Adipocyte (in vitro differentiated cells): ENCODE data around the gene CTNNA1.

Experiments used
- DNase-seq: peaks from one replicate; pipeline ENCODE4 v3.0.0-alpha.2; 2015; ENCODE audit warnings: low read depth
- H3K27me3 ChIP-seq: replicated peaks from 2 replicates; pipeline ENCODE4 v1.7.0; 2013; ENCODE audit warnings: mild to moderate bottlenecking, low read length, moderate library complexity; ENCODE audit not compliant: control insufficient read depth, insufficient read depth
- H3K36me3 ChIP-seq: 2 replicates; pipeline ENCODE4 v1.7.0; 2013; ENCODE audit warnings: low read length, mild to moderate bottlenecking, moderate library complexity; ENCODE audit not compliant: control insufficient read depth, insufficient read depth, severe bottlenecking
- H3K4me1 ChIP-seq: 2 replicates; pipeline ENCODE4 v1.7.0; 2013; ENCODE audit warnings: mild to moderate bottlenecking, low read length, moderate library complexity; ENCODE audit not compliant: control insufficient read depth, insufficient read depth
- H3K4me3 ChIP-seq: 2 replicates; pipeline ENCODE4 v1.7.0; 2013; ENCODE audit warnings: mild to moderate bottlenecking, low read length, moderate library complexity
- H3K9ac ChIP-seq: 2 replicates; pipeline ENCODE4 v1.7.0; 2013; ENCODE audit warnings: mild to moderate bottlenecking, low read length, moderate library complexity
- H3K9me3 ChIP-seq: 2 replicates; pipeline ENCODE4 v1.7.0; 2013; ENCODE audit warnings: mild to moderate bottlenecking, low read length, moderate library complexity; ENCODE audit not compliant: control insufficient read depth

The CTNNA1 gene

GRCh38 chr5:138867011-138867410 is 113.8 kb downstream of the CTNNA1 start:
- no peak overlapping the region for H3K9ac ChIP-seq

GRCh38 chr5:138869038-138869437 is 115.8 kb downstream of the CTNNA1 start:
- DNase-seq = no peak
- Histone ChIP-seq H3K4me1 (peaks cover 10% of the 10 kb centered on the region), H3K9me3 (no peaks in the 10 kb centered on the region), H3K9ac (no peak overlapping the region), H3K4me3 (no peak overlapping the region), H3K27me3 (no peaks in the 10 kb centered on the region), H3K36me3 (peaks cover 2% of the 10 kb centered on the region)

More at GRCh38 chr5:138867011-138867410, 113.8 kb downstream of the CTNNA1 start:
- peaks cover 10% of the 10 kb centered on the region for H3K4me1 ChIP-seq
- H3K27me3 ChIP-seq = no peaks in the 10 kb centered on the region
- no peak overlapping the region for H3K4me3 ChIP-seq
- peaks cover 7% of the 10 kb centered on the region for H3K9me3 ChIP-seq
- peaks cover 8% of the 10 kb centered on the region for H3K36me3 ChIP-seq
- no peak for DNase-seq

GRCh38 chr5:138869763-138870500 is 116.7 kb downstream of the CTNNA1 start:
- Histone ChIP-seq H3K9ac (no peak overlapping the region), H3K4me3 (no peak overlapping the region), H3K36me3 (peaks cover 2% of the 10 kb centered on the region), H3K4me1 (peaks cover 10% of the 10 kb centered on the region), H3K27me3 (no peaks in the 10 kb centered on the region), H3K9me3 (no peaks in the 10 kb centered on the region)
- DNase-seq = peak; percentile 20

- peak; percentile 22 for DNase-seq
- no peak overlapping the region for H3K9ac ChIP-seq
- no peaks in the 10 kb centered on the region for H3K27me3 ChIP-seq
- no peak overlapping the region for H3K4me3 ChIP-seq
- H3K36me3 ChIP-seq = peaks cover 2% of the 10 kb centered on the region
- H3K9me3 ChIP-seq = no peaks in the 10 kb centered on the region
- H3K4me1 ChIP-seq = peaks cover 10% of the 10 kb centered on the region
Observed at GRCh38 chr5:138870611-138871010, 117.4 kb downstream of the CTNNA1 start.

GRCh38 chr5:138872841-138873465 is 119.7 kb downstream of the CTNNA1 start:
- no peak overlapping the region for H3K4me3 ChIP-seq
- DNase-seq = no peak
- no peaks in the 10 kb centered on the region for H3K9me3 ChIP-seq
- no peaks in the 10 kb centered on the region for H3K4me1 ChIP-seq
- no peak overlapping the region for H3K9ac ChIP-seq
- peaks cover 2% of the 10 kb centered on the region for H3K36me3 ChIP-seq
- H3K27me3 ChIP-seq = no peaks in the 10 kb centered on the region

- Histone ChIP-seq H3K9ac (no peak overlapping the region), H3K4me1 (no peaks in the 10 kb centered on the region), H3K36me3 (peaks cover 2% of the 10 kb centered on the region), H3K9me3 (no peaks in the 10 kb centered on the region), H3K4me3 (no peak overlapping the region), H3K27me3 (no peaks in the 10 kb centered on the region)
- no peak for DNase-seq
Observed at GRCh38 chr5:138873466-138874221, 120.4 kb downstream of the CTNNA1 start.

- no peak overlapping the region for H3K4me3 ChIP-seq
- DNase-seq = peak; percentile 19
- no peaks in the 10 kb centered on the region for H3K27me3 ChIP-seq
- no peaks in the 10 kb centered on the region for H3K4me1 ChIP-seq
- H3K9me3 ChIP-seq = no peaks in the 10 kb centered on the region
- H3K9ac ChIP-seq = no peak overlapping the region
- peaks cover 2% of the 10 kb centered on the region for H3K36me3 ChIP-seq
Observed at GRCh38 chr5:138874241-138874640, 121.0 kb downstream of the CTNNA1 start.

- no peaks in the 10 kb centered on the region for H3K9me3 ChIP-seq
- H3K9ac ChIP-seq = no peak within 1 kb of the TSS
- DNase-seq = peak; percentile 89
- no peaks in the 10 kb centered on the region for H3K4me1 ChIP-seq
- peaks cover 2% of the 10 kb centered on the region for H3K36me3 ChIP-seq
- no peaks in the 10 kb centered on the region for H3K27me3 ChIP-seq
- H3K4me3 ChIP-seq = peak within 1 kb of the TSS; percentile 18
Observed at GRCh38 chr5:138874771-138875551, 121.7 kb downstream of the CTNNA1 start, which contains the start of gene LRRTM2. TSS of gene LRRTM2 (minus strand) at chr5:138875335. CDS start at chr5:138874911, 424 bp downstream.

- H3K36me3 ChIP-seq = peaks cover 2% of the 10 kb centered on the region
- peak; percentile 49 for DNase-seq
- H3K4me1 ChIP-seq = no peaks in the 10 kb centered on the region
- no peaks in the 10 kb centered on the region for H3K9me3 ChIP-seq
- H3K4me3 ChIP-seq = peak overlapping the region; percentile 18
- H3K9ac ChIP-seq = no peak overlapping the region
- H3K27me3 ChIP-seq = no peaks in the 10 kb centered on the region
Observed at GRCh38 chr5:138875552-138875875, 122.3 kb downstream of the CTNNA1 start.

GRCh38 chr5:138875946-138876345 is 122.7 kb downstream of the CTNNA1 start:
- no peak for DNase-seq
- H3K4me1 ChIP-seq = no peaks in the 10 kb centered on the region
- no peaks in the 10 kb centered on the region for H3K27me3 ChIP-seq
- no peak overlapping the region for H3K4me3 ChIP-seq
- H3K9ac ChIP-seq = no peak overlapping the region
- no peaks in the 10 kb centered on the region for H3K9me3 ChIP-seq
- peaks cover 2% of the 10 kb centered on the region for H3K36me3 ChIP-seq

GRCh38 chr5:138876811-138877210 is 123.6 kb downstream of the CTNNA1 start:
- peaks cover 2% of the 10 kb centered on the region for H3K36me3 ChIP-seq
- H3K4me3 ChIP-seq = no peak overlapping the region

More at GRCh38 chr5:138876811-138877210, 123.6 kb downstream of the CTNNA1 start:
- Histone ChIP-seq H3K27me3 (no peaks in the 10 kb centered on the region), H3K4me1 (no peaks in the 10 kb centered on the region), H3K9me3 (no peaks in the 10 kb centered on the region), H3K9ac (no peak overlapping the region)
- no peak for DNase-seq
